ENCODE measurements around the gene RXRA. TPM values are rescaled to one million over a fixed set of nuclear protein-coding genes. Genes with fewer than 3 reads are reported as not detected.

The RXRA gene
- total RNA-seq, 2 donors from 2014 or later: 34.5 to 50.8 TPM

GRCh38 chr9:134336924-134337323 lies 10.7 kb downstream of the RXRA start:
- H3K4me3 ChIP-seq: no peak overlapping the region
- H3K27me3 ChIP-seq: no peaks in the 10 kb centered on the region
- peaks cover 0 to 100% of the 10 kb centered on the region in 2 donors for H3K4me1 ChIP-seq
- TF ChIP-seq CTCF (IDR thresholded peaks at IDR 0.05): no peak
- H3K9me3 ChIP-seq: no peaks in the 10 kb centered on the region
- H3K36me3 ChIP-seq: no peaks in the 10 kb centered on the region
- no peak overlapping the region for H3K27ac ChIP-seq
- DNase-seq (ENCODE audit: low spot score): no peak

GRCh38 chr9:134337469-134337868 lies 11.2 kb downstream of the RXRA start:
- no peak overlapping the region for H3K27ac ChIP-seq
- no peaks in the 10 kb centered on the region for H3K36me3 ChIP-seq
- H3K27me3 ChIP-seq: no peaks in the 10 kb centered on the region
- H3K9me3 ChIP-seq: no peaks in the 10 kb centered on the region
- no peak for TF ChIP-seq CTCF (IDR thresholded peaks at IDR 0.05)
- H3K4me1 ChIP-seq: peaks cover 0 to 100% of the 10 kb centered on the region in 2 donors
- no peak overlapping the region for H3K4me3 ChIP-seq
- no peak for DNase-seq (ENCODE audit: low spot score)

- no peak for DNase-seq (ENCODE audit: low spot score)
- no peak for TF ChIP-seq CTCF (IDR thresholded peaks at IDR 0.05)
- Histone ChIP-seq H3K27ac (peak overlapping the region; percentile 49 to 59), H3K9me3 (no peaks in the 10 kb centered on the region), H3K4me1 (peaks cover 0 to 100% of the 10 kb centered on the region in 2 donors), H3K36me3 (no peaks in the 10 kb centered on the region), H3K27me3 (no peaks in the 10 kb centered on the region), H3K4me3 (peak overlapping the region in 1 of 2 donors; percentile 5)
Observed at GRCh38 chr9:134338394-134339182, 12.3 kb downstream of the RXRA start.

- no peaks in the 10 kb centered on the region for H3K27me3 ChIP-seq
- TF ChIP-seq CTCF (IDR thresholded peaks at IDR 0.05): no peak
- H3K4me3 ChIP-seq: peak overlapping the region in 1 of 2 donors; percentile 5
- no peak for DNase-seq (ENCODE audit: low spot score)
- peaks cover 0 to 100% of the 10 kb centered on the region in 2 donors for H3K4me1 ChIP-seq
- no peaks in the 10 kb centered on the region for H3K36me3 ChIP-seq
- H3K9me3 ChIP-seq: no peaks in the 10 kb centered on the region
- H3K27ac ChIP-seq: peak overlapping the region; percentile 49 to 59
Observed at GRCh38 chr9:134339183-134339806, 13.0 kb downstream of the RXRA start.

GRCh38 chr9:134340475-134341160 lies 14.4 kb downstream of the RXRA start:
- peak overlapping the region; percentile 68 to 73 for H3K27ac ChIP-seq
- H3K4me3 ChIP-seq: no peak overlapping the region
- no peaks in the 10 kb centered on the region for H3K36me3 ChIP-seq
- no peaks in the 10 kb centered on the region for H3K27me3 ChIP-seq
- no peak for DNase-seq (ENCODE audit: low spot score)
- TF ChIP-seq CTCF (IDR thresholded peaks at IDR 0.05): no peak
- H3K4me1 ChIP-seq: peaks cover 0 to 100% of the 10 kb centered on the region in 2 donors
- H3K9me3 ChIP-seq: no peaks in the 10 kb centered on the region

All from right atrium auricular region (tissue), 2 donors.